K562 (cell line): ENCODE data around the gene ITPKB.

Source experiments
- CEBPB ChIP-seq: fragments of 450-650 bp; IDR thresholded peaks from 2 replicates; pipeline ENCODE4 v1.6.1; 2016; ENCODE audit warnings: missing genetic modification characterization, missing compliant biosample characterization
- MCM2 ChIP-seq: fragments of 450-650 bp; IDR thresholded peaks from 2 replicates; pipeline ENCODE4 v1.6.1; 2017; ENCODE audit warnings: low read depth, mild to moderate bottlenecking
- MTA3 ChIP-seq: fragments of 450-650 bp; formaldehyde crosslinking; IDR thresholded peaks from 2 replicates; pipeline ENCODE4 v1.6.1; 2017; ENCODE audit warnings: mild to moderate bottlenecking, borderline replicate concordance
- SETDB1 ChIP-seq: IDR thresholded peaks from one replicate; pipeline ENCODE4 v1.6.1; 2012; ENCODE audit warnings: low read length, control low read depth, inconsistent platforms
- SOX6 ChIP-seq: fragments of 450-650 bp; IDR thresholded peaks from 2 replicates; pipeline ENCODE4 v1.6.1; 2014; ENCODE audit warnings: mild to moderate bottlenecking
- YY1 ChIP-seq, 3 experiments: IDR thresholded peaks; 2 replicates each; pipeline ENCODE4 v1.6.1; 2011; ENCODE audit warnings: low read length in 2 of 3, mild to moderate bottlenecking in 2 of 3, moderate library complexity in 2 of 3, borderline replicate concordance in 1 of 3, control low read depth in 1 of 3, low read depth in 1 of 3; ENCODE audit not compliant: insufficient read depth in 3 of 3, insufficient replicate concordance in 2 of 3, control insufficient read depth in 1 of 3, insufficient read length in 1 of 3; ENCODE audit errors: extremely low read depth in 1 of 3
- TF ChIP-seq, protein P1 (sequence below), 3 experiments: IDR thresholded peaks in 2 of 3; conservative IDR thresholded peaks in 1 of 3; 2 replicates each; pipeline ENCODE4 v1.5.1; 2011 to 2012; ENCODE audit warnings: low read length in 3 of 3, mild to moderate bottlenecking in 3 of 3, control low read depth in 2 of 3, improper control_type of control experiment in 1 of 3, inconsistent platforms in 1 of 3, low read depth in 1 of 3, mixed read lengths in 1 of 3, moderate library complexity in 1 of 3; ENCODE audit not compliant: insufficient read depth in 2 of 3
- TF ChIP-seq, protein P2 (sequence below): sonication (generic); formaldehyde crosslinking; IDR thresholded peaks from 2 replicates; pipeline ENCODE4 v1.8.1; 2022; ENCODE audit warnings: missing genetic modification reagents

DNA sequence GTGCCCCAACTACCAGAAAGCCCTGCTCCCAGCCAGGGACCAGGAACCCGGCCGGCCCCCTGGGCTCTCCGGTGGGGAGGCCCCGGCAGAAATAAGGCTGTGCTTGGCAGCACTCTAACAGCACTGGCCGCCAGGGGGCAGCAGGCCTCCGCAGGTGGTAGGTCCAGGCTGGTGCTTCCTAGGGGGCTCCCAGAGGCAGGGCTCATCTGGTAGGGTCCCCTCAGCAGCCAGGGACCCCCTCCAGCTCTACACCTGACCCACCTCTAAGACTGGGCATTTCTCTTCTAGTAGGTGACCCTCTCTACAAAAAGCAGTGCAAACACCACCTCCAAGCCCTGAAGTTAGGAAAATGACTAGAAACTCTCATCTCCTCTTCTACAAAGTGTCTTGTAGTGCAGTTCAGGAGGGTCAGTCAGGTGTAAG is 104.9 kb downstream of the ITPKB start:
- no peak for TF ChIP-seq SOX6
- TF ChIP-seq, protein P1, sequence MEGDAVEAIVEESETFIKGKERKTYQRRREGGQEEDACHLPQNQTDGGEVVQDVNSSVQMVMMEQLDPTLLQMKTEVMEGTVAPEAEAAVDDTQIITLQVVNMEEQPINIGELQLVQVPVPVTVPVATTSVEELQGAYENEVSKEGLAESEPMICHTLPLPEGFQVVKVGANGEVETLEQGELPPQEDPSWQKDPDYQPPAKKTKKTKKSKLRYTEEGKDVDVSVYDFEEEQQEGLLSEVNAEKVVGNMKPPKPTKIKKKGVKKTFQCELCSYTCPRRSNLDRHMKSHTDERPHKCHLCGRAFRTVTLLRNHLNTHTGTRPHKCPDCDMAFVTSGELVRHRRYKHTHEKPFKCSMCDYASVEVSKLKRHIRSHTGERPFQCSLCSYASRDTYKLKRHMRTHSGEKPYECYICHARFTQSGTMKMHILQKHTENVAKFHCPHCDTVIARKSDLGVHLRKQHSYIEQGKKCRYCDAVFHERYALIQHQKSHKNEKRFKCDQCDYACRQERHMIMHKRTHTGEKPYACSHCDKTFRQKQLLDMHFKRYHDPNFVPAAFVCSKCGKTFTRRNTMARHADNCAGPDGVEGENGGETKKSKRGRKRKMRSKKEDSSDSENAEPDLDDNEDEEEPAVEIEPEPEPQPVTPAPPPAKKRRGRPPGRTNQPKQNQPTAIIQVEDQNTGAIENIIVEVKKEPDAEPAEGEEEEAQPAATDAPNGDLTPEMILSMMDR (IDR thresholded peaks at IDR 0.05 in 2 of 3, conservative IDR thresholded peaks at IDR 0.05 in 1 of 3; ENCODE audit: insufficient read depth in 2 of 3, low read depth in 1 of 3, low read length in 3 of 3): peak; percentile 93 to 96 (median 95)
- no peak for TF ChIP-seq MCM2
- peak in 1 of 3 experiments; percentile 36 for TF ChIP-seq YY1 (IDR thresholded peaks at IDR 0.05; ENCODE audit: borderline replicate concordance in 1 of 3, control insufficient read depth in 1 of 3, extremely low read depth in 1 of 3, insufficient read depth in 3 of 3, insufficient read length in 1 of 3, insufficient replicate concordance in 2 of 3, low read depth in 1 of 3, low read length in 2 of 3)
- TF ChIP-seq CEBPB: no peak
- TF ChIP-seq SETDB1: no peak
- TF ChIP-seq MTA3: no peak; the same call in 1 of the 2 replicates
- TF ChIP-seq, protein P2, sequence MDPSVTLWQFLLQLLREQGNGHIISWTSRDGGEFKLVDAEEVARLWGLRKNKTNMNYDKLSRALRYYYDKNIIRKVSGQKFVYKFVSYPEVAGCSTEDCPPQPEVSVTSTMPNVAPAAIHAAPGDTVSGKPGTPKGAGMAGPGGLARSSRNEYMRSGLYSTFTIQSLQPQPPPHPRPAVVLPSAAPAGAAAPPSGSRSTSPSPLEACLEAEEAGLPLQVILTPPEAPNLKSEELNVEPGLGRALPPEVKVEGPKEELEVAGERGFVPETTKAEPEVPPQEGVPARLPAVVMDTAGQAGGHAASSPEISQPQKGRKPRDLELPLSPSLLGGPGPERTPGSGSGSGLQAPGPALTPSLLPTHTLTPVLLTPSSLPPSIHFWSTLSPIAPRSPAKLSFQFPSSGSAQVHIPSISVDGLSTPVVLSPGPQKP (CRISPR knock-in tag): no peak
